H9 (cell line): ENCODE results near the gene MDFIC2. TPM values are rescaled to one million over a fixed set of nuclear protein-coding genes. Genes with fewer than 3 reads are reported as not detected.

Experiments
- DNase-seq: peaks from one replicate; pipeline ENCODE4 v3.0.0-alpha.2; 2017
- H2AFZ ChIP-seq: one replicate; pipeline ENCODE4 v1.6.1; 2013; ENCODE audit warnings: mild to moderate bottlenecking, low read length, control low read depth, moderate library complexity
- H2AK5ac ChIP-seq: 2 replicates; pipeline ENCODE4 v1.6.1; 2013; ENCODE audit warnings: low read length, control low read depth, mixed read lengths; ENCODE audit not compliant: insufficient read length
- H2BK120ac ChIP-seq: one replicate; pipeline ENCODE4 v1.6.1; 2013; ENCODE audit warnings: low read depth, mild to moderate bottlenecking, low read length, control low read depth, inconsistent platforms; ENCODE audit not compliant: poor library complexity, severe bottlenecking
- H2BK12ac ChIP-seq: 2 replicates; pipeline ENCODE4 v1.6.1; 2013; ENCODE audit warnings: low read length, control low read depth, mixed read lengths, low read depth; ENCODE audit not compliant: insufficient read length
- H2BK15ac ChIP-seq: 2 replicates; pipeline ENCODE4 v1.6.1; 2013; ENCODE audit warnings: low read depth, low read length, control low read depth
- H2BK20ac ChIP-seq: one replicate; pipeline ENCODE4 v1.6.1; 2013; ENCODE audit warnings: low read depth, mild to moderate bottlenecking, low read length, control low read depth, inconsistent platforms; ENCODE audit not compliant: poor library complexity, severe bottlenecking
- H2BK5ac ChIP-seq: 2 replicates; pipeline ENCODE4 v1.6.1; 2013; ENCODE audit warnings: low read length, control low read depth, mixed read lengths; ENCODE audit not compliant: insufficient read length
- H3K14ac ChIP-seq: 2 replicates; pipeline ENCODE4 v1.6.1; 2013; ENCODE audit warnings: low read length, control low read depth; ENCODE audit not compliant: insufficient read depth
- H3K18ac ChIP-seq: 2 replicates; pipeline ENCODE4 v1.6.1; 2013; ENCODE audit warnings: low read depth, mild to moderate bottlenecking, mixed read lengths, low read length, control low read depth; ENCODE audit not compliant: insufficient read length
- H3K23ac ChIP-seq: 2 replicates; pipeline ENCODE4 v1.6.1; 2013; ENCODE audit warnings: low read length, control low read depth, mixed read lengths, low read depth; ENCODE audit not compliant: insufficient read length
- H3K23me2 ChIP-seq: 2 replicates; pipeline ENCODE4 v1.6.1; 2013; ENCODE audit warnings: low read depth, mild to moderate bottlenecking, mixed read lengths, low read length, control low read depth; ENCODE audit not compliant: insufficient read length, poor library complexity, severe bottlenecking
- H3K27ac ChIP-seq: 2 replicates; pipeline ENCODE4 v1.5.1; 2013; ENCODE audit warnings: low read length, control low read depth, mixed read lengths, low read depth; ENCODE audit not compliant: insufficient read length
- H3K27me3 ChIP-seq: 2 replicates; pipeline ENCODE4 v1.6.1; 2013; ENCODE audit warnings: low read length, control low read depth, inconsistent platforms; ENCODE audit not compliant: insufficient read depth
- H3K4ac ChIP-seq: 2 replicates; pipeline ENCODE4 v1.6.1; 2013; ENCODE audit warnings: low read depth, mild to moderate bottlenecking, control low read depth, inconsistent platforms, low read length, moderate library complexity
- H3K4me1 ChIP-seq: 2 replicates; pipeline ENCODE4 v1.6.1; 2013; ENCODE audit warnings: low read length, control low read depth, inconsistent platforms; ENCODE audit not compliant: insufficient read depth
- H3K4me2 ChIP-seq: 2 replicates; pipeline ENCODE4 v1.6.1; 2013; ENCODE audit warnings: low read length, control low read depth, mixed read lengths; ENCODE audit not compliant: insufficient read length, insufficient read depth
- H3K56ac ChIP-seq: 2 replicates; pipeline ENCODE4 v1.6.1; 2013; ENCODE audit warnings: low read depth, mild to moderate bottlenecking, mixed read lengths, low read length, control low read depth; ENCODE audit not compliant: insufficient read length
- H3K79me1 ChIP-seq: 2 replicates; pipeline ENCODE4 v1.6.1; 2013; ENCODE audit warnings: low read depth, mild to moderate bottlenecking, moderate library complexity, low read length, control low read depth, inconsistent platforms; ENCODE audit not compliant: insufficient read depth, poor library complexity, severe bottlenecking
- H3K79me2 ChIP-seq: 2 replicates; pipeline ENCODE4 v1.6.1; 2013; ENCODE audit warnings: low read length, control low read depth, inconsistent platforms; ENCODE audit not compliant: insufficient read depth
- H3K9ac ChIP-seq: 2 replicates; pipeline ENCODE4 v1.6.1; 2013; ENCODE audit warnings: low read length, control low read depth, mixed read lengths; ENCODE audit not compliant: insufficient read length; ENCODE audit errors: extremely low read depth
- H3K9me3 ChIP-seq: one replicate; pipeline ENCODE4 v1.6.1; 2013; ENCODE audit warnings: low read depth, low read length, inconsistent platforms; ENCODE audit not compliant: control insufficient read depth
- H3T11ph ChIP-seq: one replicate; pipeline ENCODE4 v1.6.1; 2013; ENCODE audit warnings: mild to moderate bottlenecking, low read length, control low read depth, inconsistent platforms
- H4K20me1 ChIP-seq: one replicate; pipeline ENCODE4 v1.6.1; 2013; ENCODE audit not compliant: control insufficient read depth, insufficient read length, insufficient read depth
- H4K5ac ChIP-seq: 2 replicates; pipeline ENCODE4 v1.6.1; 2013; ENCODE audit warnings: low read depth, mild to moderate bottlenecking, mixed read lengths, low read length, control low read depth; ENCODE audit not compliant: insufficient read length
- H4K8ac ChIP-seq: replicated peaks from 2 replicates; pipeline ENCODE4 v1.6.1; 2013; ENCODE audit warnings: low read length, control low read depth, mixed read lengths, low read depth; ENCODE audit not compliant: insufficient read length
- H4K91ac ChIP-seq: 2 replicates; pipeline ENCODE4 v1.6.1; 2013; ENCODE audit warnings: low read depth, mild to moderate bottlenecking, moderate library complexity, mixed read lengths, low read length, control low read depth; ENCODE audit not compliant: insufficient read length
- H3K27ac Mint-ChIP-seq, 3 experiments: 2 replicates in 2 of 3; 3 replicates in 1 of 3; pipeline ENCODE4 v1.8.0; 2020 to 2021; ENCODE audit warnings: mixed read lengths in 3 of 3, mild to moderate bottlenecking in 1 of 3, moderate library complexity in 1 of 3
- H3K27me3 Mint-ChIP-seq: 2 replicates; pipeline ENCODE4 v1.8.0; 2021; ENCODE audit warnings: low read depth, mild to moderate bottlenecking, moderate library complexity, mixed read lengths
- H3K36me3 Mint-ChIP-seq, 3 experiments: 2 replicates in 2 of 3; 3 replicates in 1 of 3; pipeline ENCODE4 v1.8.0; 2020 to 2021; ENCODE audit warnings: low read depth in 3 of 3, mixed read lengths in 3 of 3; ENCODE audit not compliant: insufficient read depth in 1 of 3
- H3K4me1 Mint-ChIP-seq, 2 experiments: 2 replicates each; pipeline ENCODE4 v1.8.0; 2020; ENCODE audit warnings: mixed read lengths in 2 of 2
- H3K4me3 Mint-ChIP-seq, 2 experiments: 2 replicates in 1 of 2; 3 replicates in 1 of 2; pipeline ENCODE4 v1.8.0; 2020 to 2021; ENCODE audit warnings: mild to moderate bottlenecking in 2 of 2, mixed read lengths in 2 of 2, moderate library complexity in 1 of 2
- H3K9me3 Mint-ChIP-seq, 2 experiments: 2 replicates in 1 of 2; 3 replicates in 1 of 2; pipeline ENCODE4 v1.8.0; 2020; ENCODE audit warnings: mild to moderate bottlenecking in 2 of 2, mixed read lengths in 2 of 2, moderate library complexity in 1 of 2
- CTCF ChIP-seq: fragments of 200-600 bp; sonication (generic); conservative IDR thresholded peaks from 3 replicates; pipeline ENCODE4 v1.8.0; 2021; ENCODE audit warnings: antibody characterized with exemption, mild to moderate bottlenecking
- WGBS: extraction: QIAGEN DNeasy Blood & Tissue Kit; methylation state at CpG from one replicate; pipeline ENCODE4 v1.1.7; 2013; ENCODE audit warnings: missing lambda C conversion rate, low lambda C conversion rate, mixed read lengths; ENCODE audit not compliant: insufficient read length; ENCODE audit errors: extremely low coverage; 5-methylcytosine and 5-hydroxymethylcytosine counted together
- total RNA-seq: library from RNA; stranded (reverse); gene quantifications from 2 replicates; pipeline ENCODE4 v1.2.1, GENCODE V29; 2021

MDFIC2 gene
- total RNA-seq, 1 experiment from 2014 or later: not detected

- WGBS: no CpG with 5 or more reads among the region's 6 CpGs
- peaks cover 10% of the 10 kb centered on the region in 2 experiments for H3K4me1 Mint-ChIP-seq
- no peak overlapping the region for H3K4me2 ChIP-seq
- no peak overlapping the region for H3K4me3 Mint-ChIP-seq
- H3K56ac ChIP-seq: no peak overlapping the region
- TF ChIP-seq CTCF: no peak
- no peaks in the 10 kb centered on the region; the same call in 1 of the 2 replicates for H3K4me1 ChIP-seq
- H3K9ac ChIP-seq: no peak overlapping the region
- no peak overlapping the region for H3K14ac ChIP-seq
- no peak overlapping the region for H2AFZ ChIP-seq
- no peak overlapping the region for H3T11ph ChIP-seq
- no peaks in the 10 kb centered on the region; a peak in 1 of 7 replicates for H3K36me3 Mint-ChIP-seq
- H4K8ac ChIP-seq: no peak overlapping the region
- no peaks in the 10 kb centered on the region for H3K27me3 Mint-ChIP-seq
- no peaks in the 10 kb centered on the region for H3K27me3 ChIP-seq
- H2BK12ac ChIP-seq: no peak overlapping the region
- no peak overlapping the region for H3K4ac ChIP-seq
- no peak overlapping the region for H2BK20ac ChIP-seq
- 0 out of 5 replicates have a peak, but pooled peaks cover 0 to 2% of the 10 kb centered on the region in 2 experiments for H3K9me3 Mint-ChIP-seq
- no peak overlapping the region for H2BK15ac ChIP-seq
- no peaks in the 10 kb centered on the region for H3K23me2 ChIP-seq
- H3K79me1 ChIP-seq: no peaks in the 10 kb centered on the region
- H3K27ac ChIP-seq: no peak overlapping the region
- DNase-seq: no peak
- no peaks in the 10 kb centered on the region for H4K20me1 ChIP-seq
- H2BK5ac ChIP-seq: no peak overlapping the region
- H2AK5ac ChIP-seq: no peak overlapping the region
- H3K9me3 ChIP-seq: no peaks in the 10 kb centered on the region
- peak overlapping the region in 1 of 3 experiments; percentile 23; a peak in 1 of 7 replicates for H3K27ac Mint-ChIP-seq
- no peak overlapping the region for H3K23ac ChIP-seq
- H4K5ac ChIP-seq: no peak overlapping the region
- no peak overlapping the region for H4K91ac ChIP-seq
- H2BK120ac ChIP-seq: no peak overlapping the region
- no peak overlapping the region for H3K18ac ChIP-seq
- H3K79me2 ChIP-seq: no peaks in the 10 kb centered on the region
Observed at GRCh38 chr3:70277304-70277703, 35.1 kb downstream of the MDFIC2 start.
